Activated T-helper 9 cell treated with anti-CD3 and anti-CD28 coated beads, Interleukin-2, amount 50 U/mL, for 16 hours (primary cell): ENCODE results near the gene MYL2.
"Not testable (repeated sequence)": the region's sequence is repeated elsewhere in the genome, so short reads cannot be mapped to it uniquely, and the experiment has no call there.

Experiments used
- DNase-seq: peaks from one replicate; pipeline ENCODE4 v3.0.0-alpha.2; 2020; ENCODE audit warnings: low read depth

MYL2 gene

GRCh38 chr12:110920324-110920910, at the start of gene MYL2:
Gene MYL2, minus strand, starts transcription at chr12:110920579. Its CDS starts 50 bp downstream, at chr12:110920529.
- no peak for DNase-seq

GRCh38 chr12:110966081-110966760, 45.8 kb upstream of the MYL2 start:
- no peak for DNase-seq

- no peak for DNase-seq
Observed at GRCh38 chr12:110965574-110965973, 45.2 kb upstream of the MYL2 start.

DNA sequence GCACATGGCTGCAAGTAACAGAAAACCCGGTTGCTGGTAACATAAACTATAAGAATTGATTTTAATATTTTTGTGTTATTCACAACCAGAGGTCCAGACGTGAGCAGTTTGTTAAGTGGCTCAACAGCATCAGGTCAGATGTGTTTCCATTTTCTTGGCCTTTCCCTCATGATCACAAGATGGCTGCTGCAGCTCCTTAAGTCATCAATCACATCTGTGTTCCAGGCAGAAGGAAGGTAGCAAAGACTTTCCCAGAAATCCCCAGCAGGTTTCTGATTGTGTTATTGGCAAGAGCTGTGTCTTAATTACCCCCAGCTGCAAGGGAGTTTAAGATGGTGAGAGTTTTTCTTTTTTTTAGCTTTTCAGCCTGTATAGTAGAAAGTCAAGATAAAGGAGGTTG, 40.4 kb upstream of the MYL2 start:
- DNase-seq = no peak

GRCh38 chr12:110957652-110958051, 37.3 kb upstream of the MYL2 start:
- DNase-seq = no peak

GRCh38 chr12:110957159-110957558, 36.8 kb upstream of the MYL2 start:
- no peak for DNase-seq

GRCh38 chr12:110950867-110951266, 30.5 kb upstream of the MYL2 start:
- not testable (repeated sequence) for DNase-seq

GRCh38 chr12:110950466-110950865, 30.1 kb upstream of the MYL2 start:
- not testable (repeated sequence) for DNase-seq

GRCh38 chr12:110948041-110948440, 27.7 kb upstream of the MYL2 start:
- no peak for DNase-seq

DNA sequence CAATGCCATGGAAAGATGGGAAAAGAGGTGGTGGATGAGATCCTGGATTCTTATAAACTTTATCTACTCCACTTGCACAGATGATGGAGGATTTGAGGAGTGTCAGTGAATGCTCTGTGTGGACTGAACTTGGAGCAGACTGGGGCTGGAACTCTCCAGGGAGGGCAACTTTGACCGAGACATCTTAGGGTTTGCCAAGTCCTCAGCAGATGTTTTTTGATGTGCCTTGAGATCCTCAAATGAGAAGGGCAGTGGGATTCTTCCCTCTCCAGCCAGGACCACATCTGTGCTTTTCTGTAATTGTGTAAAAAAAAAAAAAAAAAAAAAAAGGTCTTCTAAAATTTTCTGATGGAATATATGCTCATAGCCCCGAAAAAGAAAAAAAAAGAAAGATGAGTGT, 23.0 kb upstream of the MYL2 start:
- DNase-seq = no peak

DNA sequence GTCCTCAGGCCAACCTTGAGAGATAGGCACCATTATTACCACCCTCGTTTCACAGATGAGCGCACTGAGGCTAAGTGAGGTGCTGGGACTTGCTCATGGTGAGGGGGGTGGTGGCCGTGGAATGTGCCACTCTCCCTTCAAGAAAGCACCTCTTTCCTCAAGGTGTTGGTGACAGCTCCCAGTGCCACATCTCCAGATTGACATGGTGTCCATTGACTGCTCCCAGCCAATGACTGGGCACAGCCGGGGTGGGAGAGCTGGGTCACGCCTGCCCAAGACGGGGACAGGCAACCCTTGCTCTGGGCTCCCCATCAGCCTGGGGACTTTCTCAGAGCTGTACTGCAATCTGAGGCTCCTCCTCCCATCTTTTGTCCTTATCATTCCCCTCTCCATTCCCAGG, 21.0 kb upstream of the MYL2 start:
- DNase-seq = no peak

GRCh38 chr12:110940933-110941332, 20.6 kb upstream of the MYL2 start:
- no peak for DNase-seq

DNA sequence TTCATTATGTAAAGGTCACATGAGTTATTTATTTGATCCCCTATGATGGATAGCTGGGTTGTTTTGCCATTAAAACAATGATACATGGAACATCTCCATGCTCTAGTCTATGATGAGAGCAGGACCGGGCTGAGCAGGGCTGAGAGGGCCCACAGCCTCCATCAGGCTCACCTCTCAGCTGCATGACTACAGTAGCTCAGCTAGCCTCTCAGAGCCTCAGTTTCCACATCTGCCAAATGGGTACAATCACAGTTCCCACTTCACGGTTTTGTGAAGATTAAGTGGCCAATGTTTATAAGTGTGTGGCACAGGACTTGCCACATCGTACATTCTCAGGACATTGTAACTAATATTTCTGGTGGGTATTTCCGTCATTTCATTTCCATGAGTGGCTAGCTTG, 19.9 kb upstream of the MYL2 start:
- DNase-seq = no peak

DNA sequence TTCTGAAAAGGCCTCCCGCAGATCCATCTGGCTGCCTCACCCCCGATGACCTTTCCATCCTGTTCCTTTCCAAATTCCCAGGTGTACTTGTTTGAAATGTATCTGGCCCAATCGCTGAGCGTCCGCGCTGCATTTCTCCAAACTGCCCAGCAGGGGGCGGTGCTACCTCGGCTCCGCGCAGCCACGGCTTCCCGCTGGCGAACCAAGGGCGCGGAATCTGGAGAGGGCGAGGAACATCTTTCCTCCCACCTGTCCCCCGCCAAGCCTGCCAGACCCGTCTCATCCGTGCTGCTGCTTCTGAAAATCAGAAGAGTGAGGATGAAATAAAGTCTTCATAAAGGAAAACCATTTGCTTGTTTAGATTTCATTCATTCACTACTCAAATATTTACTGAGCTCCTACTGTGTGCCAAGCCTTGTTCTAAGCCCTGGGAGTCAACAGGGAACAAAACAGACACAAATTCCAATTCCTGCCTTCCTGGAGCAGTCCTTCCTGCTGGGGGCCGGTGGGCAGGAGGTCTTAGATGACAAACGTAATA, 16.8 kb upstream of the MYL2 start:
- DNase-seq = peak; percentile 43

DNA sequence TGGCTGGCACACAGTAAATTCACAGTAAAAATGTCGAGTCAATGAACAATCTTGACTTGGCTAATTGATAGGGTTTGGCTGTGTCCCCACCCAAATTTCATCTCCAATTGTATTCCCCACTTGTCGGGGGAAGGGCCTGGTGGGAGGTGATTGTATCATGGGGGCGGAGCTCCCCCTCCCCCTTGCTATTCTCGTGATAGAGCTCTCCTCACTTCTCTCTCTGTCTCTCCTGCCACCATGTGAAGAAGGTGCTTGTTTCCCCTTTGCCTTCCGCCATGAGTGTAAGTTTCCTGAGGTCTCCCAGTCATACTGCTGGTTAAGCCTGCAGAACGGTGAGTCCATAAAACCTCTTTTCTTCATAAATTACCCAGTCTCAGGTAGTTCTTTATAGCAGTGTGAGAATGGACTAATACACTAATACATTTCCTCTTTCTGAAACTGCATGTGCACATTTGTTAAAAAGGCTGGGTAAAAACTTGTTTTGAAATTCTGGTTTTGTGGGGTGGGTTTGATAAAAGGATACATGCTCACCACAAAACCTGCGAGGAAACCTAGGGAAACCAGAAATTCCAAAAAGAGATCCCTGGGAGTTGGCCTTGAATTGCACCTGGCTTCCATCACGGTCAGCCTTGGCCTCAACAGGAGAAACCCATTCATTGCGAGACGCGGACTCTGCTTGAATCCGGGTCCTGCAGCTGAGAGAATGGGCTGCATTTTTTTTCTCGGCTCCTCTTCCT, 16.2 kb upstream of the MYL2 start:
- no peak for DNase-seq

DNA sequence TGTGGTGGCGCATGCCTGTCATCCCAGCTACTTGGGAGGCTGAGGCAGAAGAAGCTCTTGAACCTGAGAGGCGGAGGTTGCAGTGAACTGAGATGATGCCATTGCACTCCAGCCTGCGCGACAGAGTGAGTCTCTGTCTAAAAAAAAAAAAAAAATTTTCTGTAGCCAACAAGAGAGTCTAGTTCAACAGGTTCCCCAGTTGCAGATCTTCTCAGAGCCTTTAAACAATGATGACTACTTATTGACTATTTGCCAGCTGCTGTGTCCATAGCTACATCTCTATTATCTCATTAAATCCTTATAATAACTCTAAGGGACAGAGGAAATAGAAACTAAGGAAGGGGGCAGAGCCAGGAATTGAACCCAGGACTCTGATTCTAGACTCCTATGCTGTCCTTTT, 15.2 kb upstream of the MYL2 start:
- DNase-seq = no peak

GRCh38 chr12:110934093-110934852, 13.9 kb upstream of the MYL2 start:
- DNase-seq = no peak

DNA sequence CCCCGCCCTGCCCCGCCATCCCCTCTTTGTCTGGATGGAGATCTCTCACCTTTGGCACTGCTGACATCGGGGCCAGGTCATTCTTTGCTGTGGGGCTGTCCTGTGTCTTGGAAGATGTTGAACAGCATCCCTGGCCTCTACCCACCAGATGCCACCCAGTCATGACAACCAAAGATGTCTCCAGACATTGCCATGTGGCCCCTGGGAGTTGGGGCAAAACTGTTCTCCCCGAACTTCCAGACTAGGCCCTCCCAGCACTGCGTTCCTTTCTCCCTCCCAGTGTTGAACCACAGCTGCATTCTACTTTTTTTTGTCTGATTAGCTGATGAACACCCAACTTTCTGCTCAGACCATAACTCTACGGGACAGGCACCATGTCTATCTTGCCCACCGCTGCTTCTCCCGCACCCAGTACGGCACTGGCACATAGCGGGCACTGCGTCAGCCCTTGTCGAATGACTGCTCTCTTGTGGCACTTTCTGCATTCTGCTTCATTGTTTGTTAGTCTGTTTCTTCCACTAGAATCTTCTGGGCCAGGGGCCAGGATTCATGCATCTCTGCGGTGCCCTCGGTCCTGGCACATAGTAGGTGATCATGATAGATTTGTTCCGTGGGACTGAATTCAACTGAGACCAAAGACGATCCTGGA, 13.1 kb upstream of the MYL2 start:
- no peak for DNase-seq

- no peak for DNase-seq
Observed at GRCh38 chr12:110932046-110932445, 11.7 kb upstream of the MYL2 start.

GRCh38 chr12:110931315-110931728, 10.9 kb upstream of the MYL2 start:
- DNase-seq = no peak

GRCh38 chr12:110930348-110931314, 10.3 kb upstream of the MYL2 start:
- no peak for DNase-seq
